HEK293 (cell line): ENCODE measurements around the gene JAZF1.

Experiments used
- CTCF ChIA-PET: fragments of 350-600 bp; formaldehyde crosslinking; extraction: SDS; loops from one replicate; lab custom pipeline; 2021; ENCODE audit warnings: antibody characterized with exemption; lab: Yijun Ruan, JAX
- POLR2A ChIA-PET: fragments of 300-600 bp; formaldehyde crosslinking; extraction: SDS; loops from one replicate; lab custom pipeline; 2020; ENCODE audit warnings: antibody characterized with exemption, inconsistent platforms; lab: Yijun Ruan, JAX
- H3K27ac ChIP-seq: fragments of 200-500 bp; sonication (Bioruptor generic); 2 replicates; pipeline ENCODE4 v1.5.1; 2014; ENCODE audit warnings: low read depth, low read length, control low read depth, inconsistent platforms; ENCODE audit errors: extremely low read depth
- H3K36me3 ChIP-seq, 2 experiments: fragments of 200-500 bp in 1 of 2; sonication (Bioruptor generic) in 1 of 2; 1 replicate in 1 of 2; 2 replicates in 1 of 2; pipeline ENCODE4 v1.5.1; 2014 to 2017; ENCODE audit warnings: inconsistent platforms in 2 of 2, low read length in 2 of 2; ENCODE audit not compliant: control insufficient read depth in 2 of 2, insufficient read depth in 1 of 2
- H3K4me1 ChIP-seq: fragments of 200-500 bp; sonication (Bioruptor generic); 2 replicates; pipeline ENCODE4 v1.5.1; 2014; ENCODE audit warnings: mild to moderate bottlenecking, low read length, inconsistent platforms; ENCODE audit not compliant: control insufficient read depth, insufficient read depth
- H3K4me3 ChIP-seq: 2 replicates; pipeline ENCODE4 v1.5.1; 2011; ENCODE audit warnings: low read depth, mild to moderate bottlenecking, control low read depth, low read length, moderate library complexity
- H3K9me3 ChIP-seq: fragments of 200-500 bp; sonication (Bioruptor generic); 2 replicates; pipeline ENCODE4 v1.5.1; 2014; ENCODE audit warnings: low read depth, low read length, inconsistent platforms; ENCODE audit not compliant: control insufficient read depth, insufficient read depth
- CTCF ChIP-seq: fragments of 450-650 bp; formaldehyde crosslinking; IDR thresholded peaks from 2 replicates; pipeline ENCODE4 v1.5.1; 2016; ENCODE audit warnings: missing biosample characterization, missing genetic modification characterization
- HIC1 ChIP-seq: fragments of 450-650 bp; formaldehyde crosslinking; IDR thresholded peaks from 2 replicates; pipeline ENCODE4 v1.5.1; 2016; ENCODE audit warnings: missing biosample characterization, missing genetic modification characterization
- MZF1 ChIP-seq: fragments of 450-650 bp; formaldehyde crosslinking; IDR thresholded peaks from 2 replicates; pipeline ENCODE4 v1.5.1; 2017; ENCODE audit warnings: missing biosample characterization, missing genetic modification characterization, borderline replicate concordance
- PBX3 ChIP-seq: sonication (generic); formaldehyde crosslinking; IDR thresholded peaks from 2 replicates; pipeline ENCODE4 v1.8.1; 2022; ENCODE audit warnings: mild to moderate bottlenecking, moderate library complexity, missing genetic modification reagents
- PRDM6 ChIP-seq: fragments of 450-650 bp; formaldehyde crosslinking; IDR thresholded peaks from 2 replicates; pipeline ENCODE4 v1.5.1; 2017; ENCODE audit warnings: missing biosample characterization, missing genetic modification characterization
- REPIN1 ChIP-seq: fragments of 450-650 bp; formaldehyde crosslinking; IDR thresholded peaks from 2 replicates; pipeline ENCODE4 v1.5.1; 2017; ENCODE audit warnings: missing biosample characterization, missing genetic modification characterization, low read depth
- SETDB1 ChIP-seq: IDR thresholded peaks from one replicate; pipeline ENCODE4 v1.6.1; 2017; ENCODE audit warnings: mild to moderate bottlenecking, low read length, moderate library complexity, mixed read lengths; ENCODE audit not compliant: insufficient read length
- TRIM28 ChIP-seq: IDR thresholded peaks from 2 replicates; pipeline ENCODE4 v1.6.1; 2011; ENCODE audit warnings: low read length, control low read depth, borderline replicate concordance
- ZBTB7A ChIP-seq: fragments of 450-650 bp; formaldehyde crosslinking; IDR thresholded peaks from 2 replicates; pipeline ENCODE4 v1.5.1; 2016; ENCODE audit warnings: low read depth, missing biosample characterization, missing genetic modification characterization
- ZIC2 ChIP-seq: fragments of 450-650 bp; formaldehyde crosslinking; IDR thresholded peaks from 2 replicates; pipeline ENCODE4 v1.5.1; 2016; ENCODE audit warnings: missing biosample characterization, missing genetic modification characterization
- ZNF132 ChIP-seq: fragments of 450-650 bp; formaldehyde crosslinking; IDR thresholded peaks from 2 replicates; pipeline ENCODE4 v1.5.1; 2017; ENCODE audit warnings: missing biosample characterization, missing genetic modification characterization, borderline replicate concordance
- ZNF302 ChIP-seq: fragments of 450-650 bp; formaldehyde crosslinking; IDR thresholded peaks from 2 replicates; pipeline ENCODE4 v1.5.1; 2016; ENCODE audit warnings: missing biosample characterization, missing genetic modification characterization, low read depth
- ZNF37A ChIP-seq: fragments of 450-650 bp; IDR thresholded peaks from 2 replicates; pipeline ENCODE4 v1.5.1; 2018; ENCODE audit warnings: missing biosample characterization, missing genetic modification characterization
- ZNF394 ChIP-seq: fragments of 450-650 bp; formaldehyde crosslinking; IDR thresholded peaks from 2 replicates; pipeline ENCODE4 v1.5.1; 2016; ENCODE audit warnings: missing biosample characterization, missing genetic modification characterization, mild to moderate bottlenecking, moderate library complexity, borderline replicate concordance
- ZNF488 ChIP-seq: fragments of 450-650 bp; formaldehyde crosslinking; IDR thresholded peaks from 2 replicates; pipeline ENCODE4 v1.5.1; 2016; ENCODE audit warnings: missing biosample characterization, missing genetic modification characterization
- ZNF558 ChIP-seq: fragments of 450-650 bp; formaldehyde crosslinking; IDR thresholded peaks from 2 replicates; pipeline ENCODE4 v1.5.1; 2016; ENCODE audit warnings: missing biosample characterization, missing genetic modification characterization
- ZNF585B ChIP-seq: fragments of 450-650 bp; formaldehyde crosslinking; IDR thresholded peaks from 2 replicates; pipeline ENCODE4 v1.5.1; 2016; ENCODE audit warnings: missing biosample characterization, missing genetic modification characterization
- ZNF707 ChIP-seq: fragments of 450-650 bp; formaldehyde crosslinking; IDR thresholded peaks from 2 replicates; pipeline ENCODE4 v1.5.1; 2016; ENCODE audit warnings: missing biosample characterization, missing genetic modification characterization
- ZSCAN5A ChIP-seq: fragments of 450-650 bp; formaldehyde crosslinking; IDR thresholded peaks from 2 replicates; pipeline ENCODE4 v1.5.1; 2016; ENCODE audit warnings: missing biosample characterization, missing genetic modification characterization

JAZF1 gene

GRCh38 chr7:27923642-27923980 is 257.0 kb downstream of the JAZF1 start:
- ChIA-PET CTCF (no interaction called here), POLR2A (no interaction called here)
- no peak overlapping the region for H3K4me3 ChIP-seq
- H3K36me3 ChIP-seq, result no peaks in the 10 kb centered on the region
- H3K27ac ChIP-seq, result no peak overlapping the region
- H3K4me1 ChIP-seq, result peaks cover 9% of the 10 kb centered on the region; the same call in 1 of the 2 replicates
- TF ChIP-seq TRIM28, result no peak
- no peak for TF ChIP-seq ZNF132 (tag by site-specific recombination)
- TF ChIP-seq ZSCAN5A (tag by site-specific recombination), result no peak
- no peak for TF ChIP-seq HIC1 (tag by site-specific recombination)
- TF ChIP-seq PRDM6 (tag by site-specific recombination), result no peak
- TF ChIP-seq CTCF (tag by site-specific recombination), result no peak
- TF ChIP-seq PBX3 (CRISPR knock-in tag), result no peak
- TF ChIP-seq ZIC2 (tag by site-specific recombination), result no peak
- TF ChIP-seq SETDB1, result no peak
- TF ChIP-seq ZNF558 (tag by site-specific recombination), result no peak
- TF ChIP-seq ZNF488, result no peak
- no peak for TF ChIP-seq ZNF302 (tag by site-specific recombination)
- TF ChIP-seq ZNF37A (tag by site-specific recombination), result no peak
- no peak for TF ChIP-seq ZNF585B (tag by site-specific recombination)
- no peak for TF ChIP-seq REPIN1 (tag by site-specific recombination)
- no peak for TF ChIP-seq ZNF707 (tag by site-specific recombination)
- no peak for TF ChIP-seq ZNF394
- TF ChIP-seq MZF1 (tag by site-specific recombination), result no peak
- TF ChIP-seq ZBTB7A (tag by site-specific recombination), result no peak
- H3K9me3 ChIP-seq, result no peaks in the 10 kb centered on the region
